Upper lobe of left lung (tissue), 4 donors: Measurements from ENCODE around the gene PPM1F.

ENCODE experiments used
- CTCF ChIP-seq, 6 experiments: fragments of 450-650 bp in 4 of 6; fragments of 200-600 bp in 2 of 6; sonication (generic) in 2 of 6; IDR thresholded peaks; one replicate each; pipeline ENCODE4 v1.5.1; 2016 to 2019; ENCODE audit warnings: antibody characterized with exemption in 6 of 6
- POLR2AphosphoS5 ChIP-seq, 2 donors: sonication (generic); formaldehyde crosslinking; IDR thresholded peaks; one replicate each; pipeline ENCODE4 v1.5.1; 2017; ENCODE audit warnings: antibody characterized with exemption in 2 of 2

DNA sequence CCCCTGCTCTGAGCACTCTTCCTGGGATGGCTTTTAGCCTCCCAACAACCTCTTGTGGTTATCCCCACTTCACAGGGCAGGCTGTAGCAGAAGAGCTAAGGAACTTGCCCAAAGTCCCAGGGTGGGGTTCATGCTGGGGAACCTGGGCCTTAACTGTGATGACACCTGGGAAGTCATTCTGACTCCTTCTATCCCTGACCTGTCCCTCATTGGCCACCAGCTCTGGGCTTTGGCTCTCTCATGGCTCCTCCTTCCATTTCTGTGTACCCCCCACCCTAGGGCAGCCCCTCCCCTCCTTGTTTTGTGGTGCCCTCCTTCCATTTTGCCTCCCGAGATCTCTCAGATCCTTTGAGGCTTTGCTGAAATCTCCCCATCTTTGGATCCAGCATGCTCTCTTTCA is 2.7 kb downstream of the PPM1F start:
- no peak for TF ChIP-seq CTCF (IDR thresholded peaks at IDR 0.05)
- no peak for TF ChIP-seq POLR2AphosphoS5 (IDR thresholded peaks at IDR 0.05)
